HCT116 (cell line): Measurements from ENCODE around the gene CA10. TPM values are rescaled to one million over a fixed set of nuclear protein-coding genes. Genes with fewer than 3 reads are reported as not detected.

Experiments used
- ATAC-seq: fragments of 200-7000 bp; cut with Tn5 transposase; 2 replicates; pipeline ENCODE4 v1.9.1; 2020; ENCODE audit warnings: mild to moderate bottlenecking, moderate library complexity
- BruUV-seq: library from RNA; stranded (reverse); fragments of 400-500 nt; replicated peaks from 2 replicates; lab custom pipeline; 2021; lab: Mats Ljungman, UMichigan
- CTCF ChIA-PET: fragments of 300-600 bp; sonication (Branson Sonifier 250); formaldehyde crosslinking; loops from one replicate; lab custom pipeline; 2021; ENCODE audit warnings: antibody characterized with exemption; lab: Charles Lee
- POLR2A ChIA-PET: fragments of 300-600, 350-600 bp; sonication (Branson Sonifier 250); formaldehyde crosslinking; loops from one replicate; lab custom pipeline; 2021; ENCODE audit warnings: antibody characterized with exemption; lab: Charles Lee
- RAD21 ChIA-PET, 2 experiments: fragments of 300-600 bp; sonication (Branson Sonifier 250); formaldehyde crosslinking; loops; one replicate each; lab custom pipeline; 2023; ENCODE audit warnings: low total read pairs in 2 of 2; ENCODE audit not compliant: uncharacterized antibody in 2 of 2, unreplicated experiment in 2 of 2, low non-redundant PET in 1 of 2; lab: Charles Lee
- DNase-seq: peaks from one replicate; pipeline ENCODE4 v3.0.0-alpha.2; 2010; ENCODE audit warnings: low read depth, low spot score
- H2AFZ ChIP-seq: fragments of 200-600 bp; shearing (Covaris generic), sonication (generic); 2 replicates; pipeline ENCODE4 v1.6.1; 2017; ENCODE audit warnings: low read depth, mixed run types, mixed read lengths, antibody characterized with exemption, low read length; ENCODE audit not compliant: poor library complexity, severe bottlenecking
- H3K27ac ChIP-seq: 2 replicates; pipeline ENCODE4 v1.5.1; 2012; ENCODE audit warnings: low read depth, low read length
- H3K27me3 ChIP-seq: fragments of 200-600 bp; sonication (generic); 2 replicates; pipeline ENCODE4 v1.6.1; 2016; ENCODE audit warnings: mixed run types, low read length, mixed read lengths; ENCODE audit not compliant: insufficient read depth
- H3K36me3 ChIP-seq, 2 experiments: fragments of 200-500 bp in 1 of 2; fragments of 200-600 bp in 1 of 2; sonication (Bioruptor generic) in 1 of 2; sonication (generic) in 1 of 2; 2 replicates each; pipeline versions ENCODE4 v1.5.1 to v1.6.1; 2014 to 2016; ENCODE audit warnings: low read length in 2 of 2, inconsistent platforms in 1 of 2, mixed read lengths in 1 of 2, mixed run types in 1 of 2; ENCODE audit not compliant: insufficient read depth in 2 of 2, control insufficient read depth in 1 of 2
- H3K4me1 ChIP-seq, 2 experiments: fragments of 200-600 bp in 1 of 2; sonication (generic) in 1 of 2; 2 replicates each; pipeline versions ENCODE4 v1.5.1 to v1.6.1; 2012 to 2017; ENCODE audit warnings: low read length in 2 of 2, inconsistent platforms in 1 of 2, mild to moderate bottlenecking in 1 of 2, mixed read lengths in 1 of 2, mixed run types in 1 of 2, moderate library complexity in 1 of 2; ENCODE audit not compliant: insufficient read depth in 2 of 2, control insufficient read depth in 1 of 2
- H3K4me2 ChIP-seq: fragments of 200-600 bp; sonication (generic); 2 replicates; pipeline ENCODE4 v1.6.1; 2017; ENCODE audit warnings: mixed run types, low read length, mixed read lengths
- H3K4me3 ChIP-seq, 2 experiments: fragments of 200-600 bp in 1 of 2; sonication (generic) in 1 of 2; replicated peaks in 1 of 2; 2 replicates each; pipeline ENCODE4 v1.5.1; 2011 to 2016; ENCODE audit warnings: low read length in 2 of 2, control low read depth in 1 of 2, low read depth in 1 of 2, mild to moderate bottlenecking in 1 of 2, mixed read lengths in 1 of 2, mixed run types in 1 of 2
- H3K79me2 ChIP-seq: fragments of 200-600 bp; sonication (generic); 2 replicates; pipeline ENCODE4 v1.6.1; 2017; ENCODE audit warnings: mild to moderate bottlenecking, mixed run types, low read length, moderate library complexity, mixed read lengths; ENCODE audit not compliant: insufficient read depth
- H3K9ac ChIP-seq: fragments of 200-600 bp; sonication (generic); 2 replicates; pipeline ENCODE4 v1.6.1; 2016; ENCODE audit warnings: low read length, mixed read lengths
- H3K9me2 ChIP-seq: fragments of 200-600 bp; sonication (generic), shearing (Covaris generic); 2 replicates; pipeline ENCODE4 v1.6.1; 2017; ENCODE audit warnings: mixed run types, mild to moderate bottlenecking, moderate library complexity; ENCODE audit not compliant: insufficient read depth
- H3K9me3 ChIP-seq, 2 experiments: fragments of 200-500 bp in 1 of 2; fragments of 200-600 bp in 1 of 2; sonication (Bioruptor generic) in 1 of 2; sonication (generic) in 1 of 2; 2 replicates each; pipeline ENCODE4 v1.6.1; 2014 to 2017; ENCODE audit warnings: low read length in 2 of 2, mixed read lengths in 2 of 2, inconsistent platforms in 1 of 2, low read depth in 1 of 2, mild to moderate bottlenecking in 1 of 2, mixed run types in 1 of 2, moderate library complexity in 1 of 2; ENCODE audit not compliant: control insufficient read depth in 1 of 2, insufficient read depth in 1 of 2
- H4K20me1 ChIP-seq: fragments of 200-600 bp; sonication (generic), shearing (Covaris generic); 2 replicates; pipeline ENCODE4 v1.6.1; 2017; ENCODE audit warnings: mixed run types, mild to moderate bottlenecking, moderate library complexity; ENCODE audit not compliant: insufficient read depth
- CEBPB ChIP-seq: IDR thresholded peaks from 2 replicates; pipeline ENCODE4 v1.6.1; 2012; ENCODE audit warnings: low read depth
- EGR1 ChIP-seq: IDR thresholded peaks from 2 replicates; pipeline ENCODE4 v1.6.1; 2012; ENCODE audit warnings: low read depth
- ELF1 ChIP-seq: IDR thresholded peaks from 2 replicates; pipeline ENCODE4 v1.6.1; 2012; ENCODE audit warnings: low read depth, borderline replicate concordance
- POLR2AphosphoS5 ChIP-seq: IDR thresholded peaks from 2 replicates; pipeline ENCODE4 v1.6.1; 2011; ENCODE audit warnings: mild to moderate bottlenecking, low read depth, low read length, moderate library complexity
- ZFX ChIP-seq: fragments of 450-650 bp; IDR thresholded peaks from 2 replicates; pipeline ENCODE4 v1.6.1; 2017
- intact Hi-C: fragments of 100-400 bp; cut with micrococcal nuclease; formaldehyde crosslinking; loops from 2 replicates; pipeline ENCODE4 v1.10.0; 2022
- total RNA-seq: library from RNA; stranded (reverse); gene quantifications from one replicate; pipeline ENCODE4 v1.2.1, GENCODE V29; 2021; ENCODE audit not compliant: unreplicated experiment
- TF ChIP-seq, protein P1 (sequence below): IDR thresholded peaks from 2 replicates; pipeline ENCODE4 v1.6.1; 2011; ENCODE audit warnings: mild to moderate bottlenecking, low read length, moderate library complexity; ENCODE audit not compliant: insufficient replicate concordance; ENCODE audit errors: extremely low read depth
- TF ChIP-seq, protein P2 (sequence below), 3 experiments: fragments of 200-600 bp in 1 of 3; sonication (generic) in 1 of 3; IDR thresholded peaks in 2 of 3; conservative IDR thresholded peaks in 1 of 3; 2 replicates each; pipeline ENCODE4 v1.5.1; 2012 to 2017; ENCODE audit warnings: low read depth in 2 of 3, low read length in 2 of 3, antibody characterized with exemption in 1 of 3, borderline replicate concordance in 1 of 3, control low read depth in 1 of 3, mild to moderate bottlenecking in 1 of 3, mixed read lengths in 1 of 3, mixed run types in 1 of 3, moderate library complexity in 1 of 3; ENCODE audit not compliant: insufficient read depth in 1 of 3

CA10 gene
- total RNA-seq, 1 experiment from 2014 or later, result not detected

- Histone ChIP-seq H3K4me1 (no peaks in the 10 kb centered on the region), H3K9me2 (no peaks in the 10 kb centered on the region), H3K4me2 (no peak overlapping the region), H2AFZ (no peak overlapping the region), H3K36me3 (no peaks in the 10 kb centered on the region), H3K27me3 (no peaks in the 10 kb centered on the region), H3K9me3 (peaks cover 10 to 20% of the 10 kb centered on the region in 2 experiments; a peak in 2 of 4 replicates), H4K20me1 (no peaks in the 10 kb centered on the region), H3K27ac (no peak overlapping the region), H3K9ac (no peak overlapping the region), H3K79me2 (no peaks in the 10 kb centered on the region), H3K4me3 (no peak overlapping the region)
- POLR2A ChIA-PET, result no interaction called here
- ATAC-seq, result no peak
- no peak for TF ChIP-seq POLR2AphosphoS5
- TF ChIP-seq ELF1, result no peak
- TF ChIP-seq, protein P1, sequence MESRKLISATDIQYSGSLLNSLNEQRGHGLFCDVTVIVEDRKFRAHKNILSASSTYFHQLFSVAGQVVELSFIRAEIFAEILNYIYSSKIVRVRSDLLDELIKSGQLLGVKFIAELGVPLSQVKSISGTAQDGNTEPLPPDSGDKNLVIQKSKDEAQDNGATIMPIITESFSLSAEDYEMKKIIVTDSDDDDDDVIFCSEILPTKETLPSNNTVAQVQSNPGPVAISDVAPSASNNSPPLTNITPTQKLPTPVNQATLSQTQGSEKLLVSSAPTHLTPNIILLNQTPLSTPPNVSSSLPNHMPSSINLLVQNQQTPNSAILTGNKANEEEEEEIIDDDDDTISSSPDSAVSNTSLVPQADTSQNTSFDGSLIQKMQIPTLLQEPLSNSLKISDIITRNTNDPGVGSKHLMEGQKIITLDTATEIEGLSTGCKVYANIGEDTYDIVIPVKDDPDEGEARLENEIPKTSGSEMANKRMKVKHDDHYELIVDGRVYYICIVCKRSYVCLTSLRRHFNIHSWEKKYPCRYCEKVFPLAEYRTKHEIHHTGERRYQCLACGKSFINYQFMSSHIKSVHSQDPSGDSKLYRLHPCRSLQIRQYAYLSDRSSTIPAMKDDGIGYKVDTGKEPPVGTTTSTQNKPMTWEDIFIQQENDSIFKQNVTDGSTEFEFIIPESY, result no peak
- TF ChIP-seq, protein P2, sequence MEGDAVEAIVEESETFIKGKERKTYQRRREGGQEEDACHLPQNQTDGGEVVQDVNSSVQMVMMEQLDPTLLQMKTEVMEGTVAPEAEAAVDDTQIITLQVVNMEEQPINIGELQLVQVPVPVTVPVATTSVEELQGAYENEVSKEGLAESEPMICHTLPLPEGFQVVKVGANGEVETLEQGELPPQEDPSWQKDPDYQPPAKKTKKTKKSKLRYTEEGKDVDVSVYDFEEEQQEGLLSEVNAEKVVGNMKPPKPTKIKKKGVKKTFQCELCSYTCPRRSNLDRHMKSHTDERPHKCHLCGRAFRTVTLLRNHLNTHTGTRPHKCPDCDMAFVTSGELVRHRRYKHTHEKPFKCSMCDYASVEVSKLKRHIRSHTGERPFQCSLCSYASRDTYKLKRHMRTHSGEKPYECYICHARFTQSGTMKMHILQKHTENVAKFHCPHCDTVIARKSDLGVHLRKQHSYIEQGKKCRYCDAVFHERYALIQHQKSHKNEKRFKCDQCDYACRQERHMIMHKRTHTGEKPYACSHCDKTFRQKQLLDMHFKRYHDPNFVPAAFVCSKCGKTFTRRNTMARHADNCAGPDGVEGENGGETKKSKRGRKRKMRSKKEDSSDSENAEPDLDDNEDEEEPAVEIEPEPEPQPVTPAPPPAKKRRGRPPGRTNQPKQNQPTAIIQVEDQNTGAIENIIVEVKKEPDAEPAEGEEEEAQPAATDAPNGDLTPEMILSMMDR (IDR thresholded peaks at IDR 0.05 in 2 of 3, conservative IDR thresholded peaks at IDR 0.05 in 1 of 3; ENCODE audit: borderline replicate concordance in 1 of 3, insufficient read depth in 1 of 3, low read depth in 2 of 3, low read length in 2 of 3), result no peak
- no peak for TF ChIP-seq ZFX
- TF ChIP-seq EGR1, result no peak
- TF ChIP-seq CEBPB, result no peak
- CTCF ChIA-PET, result no interaction called here
- intact Hi-C loops, result no loop called here
- no TSS peak for BruUV-seq
- RAD21 ChIA-PET, result no interaction called here
- no peak for DNase-seq
Observed at GRCh38 chr17:52049496-52049895, 109.0 kb downstream of the CA10 start.
